DOHH2 (cell line): ENCODE data around the gene STT3B.

Source experiments
- H3F3A ChIP-seq: fragments of 200-600 bp; sonication (generic), shearing (Covaris generic); 2 replicates; pipeline ENCODE4 v1.6.0; 2016; ENCODE audit warnings: antibody characterized with exemption, mild to moderate bottlenecking; ENCODE audit not compliant: control insufficient read depth, insufficient read depth
- H3K27ac ChIP-seq: fragments of 200-600 bp; sonication (generic); 2 replicates; pipeline ENCODE4 v1.5.1; 2014; ENCODE audit warnings: low read depth, mild to moderate bottlenecking, low read length, moderate library complexity
- H3K27me3 ChIP-seq: fragments of 200-600 bp; sonication (generic); 2 replicates; pipeline ENCODE4 v1.6.1; 2014; ENCODE audit warnings: mild to moderate bottlenecking, low read length, mixed read lengths; ENCODE audit not compliant: control insufficient read depth
- H3K36me3 ChIP-seq: fragments of 200-600 bp; sonication (generic); 2 replicates; pipeline ENCODE4 v1.6.1; 2014; ENCODE audit warnings: mild to moderate bottlenecking, low read length, moderate library complexity, mixed read lengths; ENCODE audit not compliant: control insufficient read depth
- H3K4me1 ChIP-seq: fragments of 200-600 bp; sonication (generic); 2 replicates; pipeline ENCODE4 v1.6.1; 2014; ENCODE audit warnings: mild to moderate bottlenecking, low read length, mixed read lengths; ENCODE audit not compliant: control insufficient read depth
- H3K4me2 ChIP-seq: fragments of 200-600 bp; sonication (generic); 2 replicates; pipeline ENCODE4 v1.6.0; 2014; ENCODE audit warnings: mild to moderate bottlenecking, low read length, moderate library complexity
- H3K4me3 ChIP-seq: fragments of 200-600 bp; sonication (generic); 2 replicates; pipeline ENCODE4 v1.5.1; 2014; ENCODE audit warnings: mild to moderate bottlenecking, low read length, mixed read lengths
- H3K79me2 ChIP-seq: fragments of 200-600 bp; sonication (generic); 2 replicates; pipeline ENCODE4 v1.6.1; 2014; ENCODE audit warnings: mild to moderate bottlenecking, low read length, mixed read lengths; ENCODE audit not compliant: control insufficient read depth
- H3K9me2 ChIP-seq: fragments of 200-600 bp; sonication (generic); replicated peaks from 2 replicates; pipeline ENCODE4 v1.6.1; 2014; ENCODE audit warnings: mild to moderate bottlenecking, low read length, mixed read lengths; ENCODE audit not compliant: control insufficient read depth
- H3K9me3 ChIP-seq: fragments of 200-600 bp; sonication (generic); 2 replicates; pipeline ENCODE4 v1.6.1; 2014; ENCODE audit warnings: antibody characterized with exemption, low read length, mixed read lengths; ENCODE audit not compliant: control insufficient read depth, insufficient read depth
- H4K20me1 ChIP-seq: fragments of 200-600 bp; sonication (generic); 2 replicates; pipeline ENCODE4 v1.6.0; 2014; ENCODE audit warnings: low read depth, mild to moderate bottlenecking, antibody characterized with exemption, low read length, moderate library complexity; ENCODE audit not compliant: control insufficient read depth, insufficient read depth
- EZH2phosphoT487 ChIP-seq: fragments of 200-600 bp; sonication (generic); IDR thresholded peaks from 2 replicates; pipeline ENCODE4 v1.6.1; 2017; ENCODE audit warnings: borderline replicate concordance, mild to moderate bottlenecking, antibody characterized with exemption, low read length, moderate library complexity, mixed read lengths
- TF ChIP-seq, protein P1 (sequence below): fragments of 200-600 bp; sonication (generic); IDR thresholded peaks from one replicate; pipeline ENCODE4 v1.5.1; 2014; ENCODE audit warnings: antibody characterized with exemption, mild to moderate bottlenecking, low read depth, low read length; ENCODE audit not compliant: poor library complexity, severe bottlenecking

Gene STT3B

DNA sequence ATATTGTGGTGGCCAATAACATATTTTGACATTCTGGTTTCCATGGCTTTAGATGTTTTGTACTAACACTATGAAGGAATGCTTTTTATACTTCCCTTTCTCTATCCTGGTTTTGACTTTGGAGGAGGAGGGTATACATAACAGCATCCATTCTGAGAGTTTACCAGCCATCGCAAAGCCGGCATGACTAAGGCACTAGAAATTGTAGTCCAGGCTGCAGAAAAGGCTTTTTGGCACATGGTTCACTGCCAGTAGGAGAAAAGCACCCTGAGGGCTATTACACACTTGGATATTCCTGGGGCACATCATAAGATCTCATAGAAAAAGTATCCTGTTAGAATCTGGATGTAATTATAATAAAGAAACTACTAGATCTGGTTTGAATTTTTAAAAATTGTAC lies 101.8 kb downstream of the STT3B start:
- no peak overlapping the region for H3K27ac ChIP-seq
- H3K4me1 ChIP-seq: no peaks in the 10 kb centered on the region
- peaks cover 69% of the 10 kb centered on the region for H3K36me3 ChIP-seq
- H3K4me3 ChIP-seq: no peak overlapping the region
- H3K9me3 ChIP-seq: no peaks in the 10 kb centered on the region
- TF ChIP-seq EZH2phosphoT487: no peak
- TF ChIP-seq, protein P1, sequence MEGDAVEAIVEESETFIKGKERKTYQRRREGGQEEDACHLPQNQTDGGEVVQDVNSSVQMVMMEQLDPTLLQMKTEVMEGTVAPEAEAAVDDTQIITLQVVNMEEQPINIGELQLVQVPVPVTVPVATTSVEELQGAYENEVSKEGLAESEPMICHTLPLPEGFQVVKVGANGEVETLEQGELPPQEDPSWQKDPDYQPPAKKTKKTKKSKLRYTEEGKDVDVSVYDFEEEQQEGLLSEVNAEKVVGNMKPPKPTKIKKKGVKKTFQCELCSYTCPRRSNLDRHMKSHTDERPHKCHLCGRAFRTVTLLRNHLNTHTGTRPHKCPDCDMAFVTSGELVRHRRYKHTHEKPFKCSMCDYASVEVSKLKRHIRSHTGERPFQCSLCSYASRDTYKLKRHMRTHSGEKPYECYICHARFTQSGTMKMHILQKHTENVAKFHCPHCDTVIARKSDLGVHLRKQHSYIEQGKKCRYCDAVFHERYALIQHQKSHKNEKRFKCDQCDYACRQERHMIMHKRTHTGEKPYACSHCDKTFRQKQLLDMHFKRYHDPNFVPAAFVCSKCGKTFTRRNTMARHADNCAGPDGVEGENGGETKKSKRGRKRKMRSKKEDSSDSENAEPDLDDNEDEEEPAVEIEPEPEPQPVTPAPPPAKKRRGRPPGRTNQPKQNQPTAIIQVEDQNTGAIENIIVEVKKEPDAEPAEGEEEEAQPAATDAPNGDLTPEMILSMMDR: no peak
- no peaks in the 10 kb centered on the region; the same call in 1 of the 2 replicates for H3F3A ChIP-seq
- no peaks in the 10 kb centered on the region for H3K27me3 ChIP-seq
- H3K79me2 ChIP-seq: no peaks in the 10 kb centered on the region
- no peak overlapping the region for H3K4me2 ChIP-seq
- no peaks in the 10 kb centered on the region for H4K20me1 ChIP-seq
- H3K9me2 ChIP-seq: no peaks in the 10 kb centered on the region

DNA sequence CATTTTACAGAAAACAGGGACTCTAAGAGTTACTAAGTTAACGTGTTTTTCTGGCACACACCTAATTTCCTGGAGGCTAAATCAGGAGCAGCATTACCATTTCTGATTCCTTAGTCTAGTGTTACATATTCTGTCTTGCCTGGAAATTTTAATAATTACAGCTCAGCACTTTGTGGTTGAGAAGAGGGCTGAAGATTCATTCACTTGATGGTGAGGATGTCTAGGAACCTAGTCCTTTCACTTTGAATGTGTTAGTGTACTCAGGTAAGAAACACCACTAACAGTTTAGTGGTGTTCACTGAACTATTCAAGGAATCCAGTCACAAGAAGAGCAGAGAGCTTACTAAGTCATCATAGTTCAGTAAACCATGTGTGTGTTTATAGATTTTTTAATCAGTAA lies 102.8 kb downstream of the STT3B start:
- Histone ChIP-seq H3K4me1 (no peaks in the 10 kb centered on the region), H3K36me3 (peaks cover 58% of the 10 kb centered on the region), H3K4me2 (no peak overlapping the region), H3K9me3 (no peaks in the 10 kb centered on the region), H4K20me1 (no peaks in the 10 kb centered on the region), H3K9me2 (no peaks in the 10 kb centered on the region), H3K27me3 (no peaks in the 10 kb centered on the region), H3K27ac (no peak overlapping the region), H3F3A (peaks cover 6% of the 10 kb centered on the region), H3K4me3 (no peak overlapping the region), H3K79me2 (no peaks in the 10 kb centered on the region)
- no peak for TF ChIP-seq EZH2phosphoT487
- TF ChIP-seq, protein P1: no peak

DNA sequence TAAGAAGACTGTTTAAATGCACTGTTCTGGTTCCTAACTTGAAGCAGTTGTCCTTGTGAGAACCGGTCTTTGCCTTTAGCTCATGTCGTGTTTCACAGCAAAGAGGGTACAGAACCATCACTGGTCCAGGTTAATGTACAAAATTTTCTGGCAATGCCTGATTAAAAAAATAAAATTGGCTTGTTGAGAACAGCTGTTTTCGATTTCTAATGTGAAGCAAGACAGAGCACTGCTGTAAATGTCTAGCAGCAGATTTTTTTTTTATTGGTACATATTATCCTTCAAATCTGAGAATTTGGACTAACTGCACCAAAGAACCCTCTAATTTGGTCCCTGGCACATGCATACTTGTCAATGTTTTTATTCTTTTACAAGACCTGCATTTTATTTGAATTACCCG lies 103.3 kb downstream of the STT3B start:
- peaks cover 54% of the 10 kb centered on the region for H3K36me3 ChIP-seq
- H3K4me1 ChIP-seq: no peaks in the 10 kb centered on the region
- TF ChIP-seq EZH2phosphoT487: no peak
- TF ChIP-seq, protein P1: no peak
- H3K9me2 ChIP-seq: no peaks in the 10 kb centered on the region
- H3K4me3 ChIP-seq: no peak overlapping the region
- H3K79me2 ChIP-seq: no peaks in the 10 kb centered on the region
- H3K9me3 ChIP-seq: no peaks in the 10 kb centered on the region
- H4K20me1 ChIP-seq: no peaks in the 10 kb centered on the region
- peaks cover 6% of the 10 kb centered on the region for H3F3A ChIP-seq
- H3K4me2 ChIP-seq: no peak overlapping the region
- no peaks in the 10 kb centered on the region for H3K27me3 ChIP-seq
- no peak overlapping the region for H3K27ac ChIP-seq
